KMS-11 (cell line): ENCODE measurements around the gene ADAMTS17.

Experiments used
- H2AFZ ChIP-seq: fragments of 200-600 bp; sonication (generic); 2 replicates; pipeline ENCODE4 v1.6.1; 2016; ENCODE audit warnings: antibody characterized with exemption, mixed run types, low read depth
- H3K27ac ChIP-seq: fragments of 200-600 bp; sonication (generic); 2 replicates; pipeline ENCODE4 v1.6.1; 2016; ENCODE audit warnings: mild to moderate bottlenecking, mixed run types
- H3K27me3 ChIP-seq: fragments of 200-600 bp; sonication (generic); 2 replicates; pipeline ENCODE4 v1.6.1; 2017; ENCODE audit warnings: mild to moderate bottlenecking, low read depth, mixed run types, moderate library complexity; ENCODE audit not compliant: insufficient read depth
- H3K36me3 ChIP-seq: fragments of 200-600 bp; sonication (generic); 2 replicates; pipeline ENCODE4 v1.6.1; 2017; ENCODE audit warnings: mild to moderate bottlenecking, mixed run types; ENCODE audit not compliant: insufficient read depth
- H3K4me1 ChIP-seq: fragments of 200-600 bp; sonication (generic); 2 replicates; pipeline ENCODE4 v1.6.1; 2016; ENCODE audit warnings: mild to moderate bottlenecking, low read depth, mixed run types; ENCODE audit not compliant: poor library complexity, severe bottlenecking
- H3K4me2 ChIP-seq: fragments of 200-600 bp; sonication (generic); 2 replicates; pipeline ENCODE4 v1.7.0; 2016; ENCODE audit warnings: mild to moderate bottlenecking, mixed run types
- H3K4me3 ChIP-seq: fragments of 200-600 bp; sonication (generic); IDR thresholded peaks from 2 replicates; pipeline ENCODE4 v1.6.1; 2017; ENCODE audit warnings: low read depth, low read length, mixed read lengths; ENCODE audit not compliant: insufficient read depth
- H3K79me2 ChIP-seq: fragments of 200-600 bp; sonication (generic); 2 replicates; pipeline ENCODE4 v1.6.1; 2016; ENCODE audit warnings: low read depth, mixed run types; ENCODE audit not compliant: insufficient read depth
- H3K9ac ChIP-seq: fragments of 200-600 bp; sonication (generic); 2 replicates; pipeline ENCODE4 v1.6.1; 2016; ENCODE audit warnings: mild to moderate bottlenecking, mixed run types
- H4K20me1 ChIP-seq: fragments of 200-600 bp; sonication (generic); 2 replicates; pipeline ENCODE4 v1.6.1; 2016; ENCODE audit warnings: mild to moderate bottlenecking, mixed run types; ENCODE audit not compliant: insufficient read depth
- TF ChIP-seq, protein P1 (sequence below): fragments of 200-600 bp; sonication (generic); conservative IDR thresholded peaks from 2 replicates; pipeline ENCODE4 v1.6.1; 2017; ENCODE audit warnings: low read depth, mild to moderate bottlenecking, antibody characterized with exemption, low read length, moderate library complexity, mixed read lengths

The ADAMTS17 gene

DNA sequence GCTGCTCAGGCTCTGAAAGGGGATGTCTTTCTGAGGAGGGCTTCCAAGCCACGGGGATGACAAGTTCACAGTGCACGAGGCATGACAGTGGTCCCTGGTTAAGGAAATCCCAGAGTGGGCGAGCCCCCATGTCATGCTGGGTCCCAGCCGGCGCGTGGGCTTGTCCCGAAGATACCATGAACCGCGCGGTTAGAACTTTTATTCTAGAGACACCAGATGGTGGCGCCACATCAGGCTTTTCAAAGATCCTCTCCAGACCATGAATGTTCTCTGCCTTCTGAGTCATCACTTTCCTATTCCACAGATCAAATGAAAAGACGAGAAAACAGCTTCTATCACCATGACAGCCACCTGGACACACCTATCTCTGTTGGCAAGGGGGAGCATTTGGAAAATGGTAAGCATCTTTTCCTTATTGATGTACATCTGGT, 380.7 kb downstream of the ADAMTS17 start:
- Histone ChIP-seq H3K9ac (no peak overlapping the region), H3K27ac (no peak overlapping the region), H3K79me2 (no peaks in the 10 kb centered on the region), H4K20me1 (no peaks in the 10 kb centered on the region), H3K4me1 (no peaks in the 10 kb centered on the region), H3K36me3 (no peaks in the 10 kb centered on the region), H3K4me2 (no peak overlapping the region), H3K4me3 (no peak overlapping the region), H3K27me3 (no peaks in the 10 kb centered on the region), H2AFZ (no peak overlapping the region)
- TF ChIP-seq, protein P1, sequence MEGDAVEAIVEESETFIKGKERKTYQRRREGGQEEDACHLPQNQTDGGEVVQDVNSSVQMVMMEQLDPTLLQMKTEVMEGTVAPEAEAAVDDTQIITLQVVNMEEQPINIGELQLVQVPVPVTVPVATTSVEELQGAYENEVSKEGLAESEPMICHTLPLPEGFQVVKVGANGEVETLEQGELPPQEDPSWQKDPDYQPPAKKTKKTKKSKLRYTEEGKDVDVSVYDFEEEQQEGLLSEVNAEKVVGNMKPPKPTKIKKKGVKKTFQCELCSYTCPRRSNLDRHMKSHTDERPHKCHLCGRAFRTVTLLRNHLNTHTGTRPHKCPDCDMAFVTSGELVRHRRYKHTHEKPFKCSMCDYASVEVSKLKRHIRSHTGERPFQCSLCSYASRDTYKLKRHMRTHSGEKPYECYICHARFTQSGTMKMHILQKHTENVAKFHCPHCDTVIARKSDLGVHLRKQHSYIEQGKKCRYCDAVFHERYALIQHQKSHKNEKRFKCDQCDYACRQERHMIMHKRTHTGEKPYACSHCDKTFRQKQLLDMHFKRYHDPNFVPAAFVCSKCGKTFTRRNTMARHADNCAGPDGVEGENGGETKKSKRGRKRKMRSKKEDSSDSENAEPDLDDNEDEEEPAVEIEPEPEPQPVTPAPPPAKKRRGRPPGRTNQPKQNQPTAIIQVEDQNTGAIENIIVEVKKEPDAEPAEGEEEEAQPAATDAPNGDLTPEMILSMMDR, result no peak

DNA sequence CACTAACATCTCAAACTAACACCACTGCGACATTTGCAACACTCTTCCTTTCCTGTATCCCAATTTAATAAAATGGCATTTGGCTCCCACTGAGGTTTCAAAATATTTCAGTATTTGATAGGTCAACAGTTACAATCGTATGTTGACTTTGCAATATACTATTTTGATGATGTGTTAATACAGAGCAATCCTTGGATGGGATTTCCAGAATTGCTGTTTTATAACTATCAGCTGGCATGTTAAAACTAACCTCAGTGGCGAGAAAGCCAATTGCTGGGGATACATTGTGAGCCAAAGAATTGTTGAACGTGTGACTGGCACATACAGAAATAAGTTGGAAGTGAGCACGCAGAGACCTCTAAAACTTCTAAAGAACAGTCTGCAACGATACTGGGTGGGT, 382.4 kb downstream of the ADAMTS17 start:
- H3K79me2 ChIP-seq, result no peaks in the 10 kb centered on the region
- TF ChIP-seq, protein P1, result no peak
- no peak overlapping the region for H3K4me2 ChIP-seq
- no peak overlapping the region for H3K9ac ChIP-seq
- H3K27ac ChIP-seq, result no peak overlapping the region
- H3K4me1 ChIP-seq, result no peaks in the 10 kb centered on the region
- no peak overlapping the region for H2AFZ ChIP-seq
- no peaks in the 10 kb centered on the region for H3K36me3 ChIP-seq
- H4K20me1 ChIP-seq, result no peaks in the 10 kb centered on the region
- no peak overlapping the region for H3K4me3 ChIP-seq
- no peaks in the 10 kb centered on the region for H3K27me3 ChIP-seq

DNA sequence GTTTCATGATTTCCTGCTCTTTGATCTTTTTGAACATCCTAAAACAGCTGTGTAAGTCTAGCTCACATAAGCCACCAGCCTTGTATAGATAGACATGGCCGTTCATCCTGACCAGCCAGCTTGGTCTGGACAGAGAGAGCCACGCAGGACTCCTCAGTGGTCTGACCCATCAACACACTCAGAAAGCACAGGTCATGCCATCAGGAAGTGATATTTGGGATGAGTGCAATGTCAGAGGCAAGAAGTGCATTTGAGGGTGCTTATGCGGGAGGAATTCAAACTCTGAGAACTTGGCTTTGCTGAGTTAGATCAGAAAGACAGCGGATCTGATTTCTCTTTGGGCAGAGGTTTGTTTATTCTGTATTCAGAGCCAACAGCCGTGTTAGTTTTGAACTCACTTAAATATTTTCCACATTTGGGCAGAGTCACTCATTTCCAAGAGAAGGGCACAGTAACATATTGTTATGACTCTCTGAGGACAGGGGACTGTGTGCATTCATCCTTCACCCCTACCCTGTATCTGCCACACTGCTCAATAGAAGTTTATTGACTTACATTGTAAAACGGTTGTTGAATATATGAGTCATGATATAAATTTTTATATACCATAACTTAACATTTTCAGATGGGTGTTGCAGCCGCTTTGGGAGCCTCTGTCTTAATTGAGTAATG, 383.2 kb downstream of the ADAMTS17 start:
- Histone ChIP-seq H4K20me1 (no peaks in the 10 kb centered on the region), H3K9ac (no peak overlapping the region), H3K4me3 (no peak overlapping the region), H3K79me2 (no peaks in the 10 kb centered on the region), H3K4me2 (no peak overlapping the region), H2AFZ (no peak overlapping the region), H3K4me1 (no peaks in the 10 kb centered on the region), H3K27ac (no peak overlapping the region), H3K36me3 (no peaks in the 10 kb centered on the region), H3K27me3 (no peaks in the 10 kb centered on the region)
- TF ChIP-seq, protein P1, result no peak

DNA sequence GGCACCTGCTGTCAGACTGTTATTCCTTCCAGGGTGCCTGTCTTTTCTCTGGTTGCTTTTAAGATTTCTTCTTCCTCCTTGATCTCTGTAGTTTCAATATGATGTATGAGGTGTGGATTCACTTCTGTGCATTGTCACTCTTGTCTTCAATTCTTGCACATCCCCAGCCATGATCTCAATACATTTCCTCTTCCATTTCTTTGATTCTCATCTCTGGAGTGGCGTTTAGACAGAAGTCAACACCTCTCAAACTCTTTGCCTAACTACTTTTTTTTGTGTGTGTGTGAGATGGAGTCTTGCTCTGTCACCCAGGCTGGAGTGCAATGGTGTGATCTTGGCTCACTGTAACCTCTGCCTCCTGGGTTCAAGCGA, 384.1 kb downstream of the ADAMTS17 start:
- no peak overlapping the region for H3K4me2 ChIP-seq
- no peaks in the 10 kb centered on the region for H3K36me3 ChIP-seq
- H3K27me3 ChIP-seq, result no peaks in the 10 kb centered on the region
- TF ChIP-seq, protein P1, result no peak
- H3K4me3 ChIP-seq, result no peak overlapping the region
- no peaks in the 10 kb centered on the region for H4K20me1 ChIP-seq
- H3K27ac ChIP-seq, result no peak overlapping the region
- H3K4me1 ChIP-seq, result no peaks in the 10 kb centered on the region
- H3K79me2 ChIP-seq, result no peaks in the 10 kb centered on the region
- H2AFZ ChIP-seq, result no peak overlapping the region
- no peak overlapping the region for H3K9ac ChIP-seq
